MV-4-11 (cell line): ENCODE data around the gene LTB4R.
"Not testable (repeated sequence)": the region's sequence is repeated elsewhere in the genome, so short reads cannot be mapped to it uniquely, and the experiment has no call there.

Source experiments
- DNase-seq: peaks from one replicate; lab custom pipeline; 2025; lab: John Stamatoyannopoulos, UW

The LTB4R gene

DNA sequence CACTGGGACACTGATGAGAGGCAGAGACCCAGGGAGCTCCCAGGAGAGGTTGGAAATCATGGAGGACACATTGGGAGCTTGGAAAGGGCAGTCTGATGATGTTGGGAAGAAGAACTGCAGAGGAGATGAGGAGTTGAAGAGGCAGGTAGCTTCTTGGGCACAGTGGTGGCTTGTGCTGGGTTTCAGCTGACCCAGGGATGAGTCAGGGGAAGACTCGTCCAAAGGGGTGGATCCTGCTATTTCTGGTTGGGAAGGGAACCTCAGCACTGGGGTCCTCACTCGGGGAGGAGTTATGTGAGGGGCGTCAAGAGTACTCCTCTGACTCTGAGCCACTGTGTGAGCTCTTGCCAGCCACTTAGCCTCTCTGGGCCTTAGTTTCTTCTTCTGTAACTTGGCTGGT, 12.0 kb downstream of the LTB4R start:
- DNase-seq = no peak

- no peak for DNase-seq
These were observed 12.7 kb downstream of the LTB4R start for GRCh38 chr14:24324024-24324423.

GRCh38 chr14:24325041-24325530, 13.8 kb downstream of the LTB4R start:
- no peak for DNase-seq

- no peak for DNase-seq
These were observed 14.7 kb downstream of the LTB4R start for GRCh38 chr14:24325963-24326362.

DNA sequence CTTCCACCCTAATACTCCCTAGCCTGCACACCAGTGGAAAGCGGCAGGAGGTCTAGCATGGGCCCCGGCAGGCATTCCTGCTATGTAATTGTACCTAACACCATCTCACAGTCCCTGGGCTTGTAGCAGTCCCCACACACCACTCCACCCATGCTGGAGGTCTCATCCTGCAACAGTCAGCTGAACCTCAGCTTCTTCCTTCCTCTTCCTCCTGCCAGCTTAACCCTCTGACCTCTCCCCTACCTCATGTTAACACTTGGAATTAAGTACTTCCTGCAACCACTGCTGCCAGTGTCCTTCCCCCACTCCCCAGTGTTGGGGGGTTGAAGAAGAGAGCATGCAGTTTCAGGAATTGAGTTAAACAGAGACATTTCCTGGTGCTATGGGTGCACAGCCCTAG, 16.0 kb downstream of the LTB4R start:
- DNase-seq = peak; percentile 87

- DNase-seq = not testable (repeated sequence)
These were observed 16.6 kb downstream of the LTB4R start for GRCh38 chr14:24327914-24328313.

DNA sequence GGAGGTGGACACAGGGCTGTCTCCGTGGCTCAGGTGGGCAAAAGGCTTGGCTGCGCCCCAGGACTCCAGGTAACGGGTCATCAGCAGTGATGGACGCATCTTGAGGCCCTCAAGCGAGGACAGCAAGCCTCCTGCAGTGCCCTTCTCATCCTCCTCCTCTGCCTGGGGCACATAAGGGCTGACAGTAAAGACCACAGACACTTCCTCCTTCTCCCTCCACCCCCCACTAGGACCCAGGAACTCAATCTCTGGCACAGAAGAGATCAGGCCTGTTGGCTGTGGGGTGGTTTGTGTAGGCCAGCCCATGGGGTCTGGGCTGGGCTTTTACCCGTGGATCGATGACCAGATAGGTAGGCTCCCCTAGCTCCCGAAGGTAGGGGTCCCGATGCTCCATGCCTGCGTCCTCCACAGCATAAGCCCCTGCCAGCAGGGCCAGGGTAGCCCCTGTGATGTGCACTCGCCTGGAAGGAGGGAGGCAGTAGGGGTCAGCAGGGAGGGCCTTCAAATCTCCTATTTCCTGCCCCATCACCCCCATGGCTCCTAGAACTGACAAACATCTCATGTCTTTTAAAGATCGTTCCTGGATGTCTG, 17.9 kb downstream of the LTB4R start:
- DNase-seq = peak; percentile 42

DNA sequence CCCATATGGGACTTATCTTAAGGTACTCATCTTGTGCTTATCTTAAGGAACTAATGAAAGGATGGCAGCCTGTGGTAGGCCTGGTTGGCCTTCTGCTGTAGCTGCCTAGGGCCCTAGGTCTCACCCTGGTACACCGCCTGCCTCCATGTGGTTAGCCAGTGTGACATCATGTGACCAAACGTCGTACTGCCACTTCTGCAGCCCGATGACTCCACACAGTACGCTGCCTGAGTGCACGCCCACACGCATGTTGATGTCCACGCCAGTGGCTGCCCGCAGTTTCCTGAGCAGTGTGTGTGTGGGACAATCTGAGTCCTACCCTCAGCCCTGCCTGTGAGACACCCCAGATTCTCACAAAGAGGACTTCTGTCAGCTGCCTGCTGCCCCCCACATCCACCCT, 18.4 kb downstream of the LTB4R start:
- DNase-seq = peak; percentile 92

DNA sequence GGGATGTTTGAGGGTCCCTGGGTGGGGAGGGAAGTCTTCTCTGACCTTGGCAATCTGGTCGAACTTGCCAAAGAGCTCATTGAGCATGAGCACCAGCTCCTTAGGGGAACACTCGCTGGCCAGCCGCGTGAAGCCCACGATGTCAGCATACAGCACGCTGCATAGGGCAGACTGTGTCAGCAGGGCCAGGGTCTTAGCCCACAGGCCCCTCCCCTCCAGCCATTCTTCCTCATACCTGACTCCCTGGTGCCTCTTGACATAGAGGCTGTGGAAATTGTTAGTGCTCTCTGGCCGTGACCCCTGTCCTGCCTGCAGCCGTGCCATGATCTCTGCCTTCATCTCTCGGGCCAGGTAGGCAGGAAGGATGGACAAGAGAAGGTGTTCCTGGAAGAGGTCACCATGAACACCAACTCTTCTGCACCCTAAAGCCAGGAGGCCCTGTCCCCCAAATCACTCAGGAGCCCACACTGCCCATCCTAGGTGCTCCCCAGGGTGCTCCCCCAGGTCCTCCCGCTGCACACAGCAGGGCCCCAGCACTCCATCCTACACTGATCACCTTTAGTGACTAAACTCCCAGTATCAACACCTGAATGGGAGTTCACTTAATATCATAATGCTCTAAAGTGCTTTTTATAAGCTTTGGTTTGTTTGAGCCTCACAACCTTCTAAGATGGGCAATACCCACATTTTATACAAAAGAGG, 19.8 kb downstream of the LTB4R start:
- no peak for DNase-seq

- no peak for DNase-seq
These were observed 20.5 kb downstream of the LTB4R start for GRCh38 chr14:24331731-24332267.

GRCh38 chr14:24332268-24332993, 21.1 kb downstream of the LTB4R start:
- peak; percentile 79 for DNase-seq

DNA sequence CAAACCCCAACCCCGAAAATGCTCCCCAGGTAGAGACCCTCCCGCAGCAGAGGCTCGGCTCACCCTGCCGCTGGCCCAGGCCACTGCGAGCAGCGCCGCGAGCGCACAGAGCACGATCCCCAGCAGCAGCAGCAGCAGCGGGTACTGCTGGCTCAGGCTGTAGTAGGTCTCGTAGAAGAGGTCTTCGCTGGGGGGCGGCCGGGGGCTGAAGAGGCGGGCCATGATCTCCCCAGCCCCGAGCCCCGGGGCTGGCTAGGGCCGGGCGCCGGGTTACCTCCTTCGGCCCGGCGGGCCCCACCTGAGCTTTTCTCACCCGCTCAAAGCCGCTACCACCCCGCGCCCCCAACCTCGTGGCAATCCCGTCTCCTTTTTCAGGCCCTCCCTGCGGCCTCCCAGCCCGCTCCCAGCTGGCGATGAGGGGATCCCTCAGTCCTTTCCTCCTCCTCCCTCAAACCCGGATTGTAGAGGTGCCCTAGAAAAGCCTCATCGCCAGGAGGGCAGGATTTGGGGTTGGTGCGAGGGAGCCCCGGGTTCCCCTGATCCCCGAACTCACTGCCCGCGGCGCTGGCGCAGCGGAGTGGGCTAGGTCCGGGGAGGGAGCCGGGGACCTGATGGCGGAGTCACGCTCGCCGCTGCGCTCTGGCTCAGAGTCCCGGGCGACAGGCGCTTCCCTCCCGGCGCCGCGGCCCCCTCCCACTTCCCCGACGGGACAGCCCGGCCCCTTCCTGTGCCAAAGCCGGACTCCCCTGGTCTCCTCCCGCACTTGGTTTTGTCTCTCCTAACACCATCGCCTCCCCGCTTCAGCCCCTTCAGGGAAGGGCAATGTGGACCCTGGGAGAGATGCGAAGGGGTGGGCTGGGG, 23.4 kb downstream of the LTB4R start, which contains the start of gene ADCY4:
Gene ADCY4, minus strand, starts transcription at position 641 of the 861 bp plus-strand sequence. Its CDS starts 419 bp downstream, at position 222.
- no peak for DNase-seq

- peak; percentile 34 for DNase-seq
These were observed 24.3 kb downstream of the LTB4R start for GRCh38 chr14:24335461-24336171.

- DNase-seq = no peak
These were observed 26.0 kb downstream of the LTB4R start for GRCh38 chr14:24337144-24337823.

GRCh38 chr14:24337824-24338175, 26.5 kb downstream of the LTB4R start:
- DNase-seq = no peak

DNA sequence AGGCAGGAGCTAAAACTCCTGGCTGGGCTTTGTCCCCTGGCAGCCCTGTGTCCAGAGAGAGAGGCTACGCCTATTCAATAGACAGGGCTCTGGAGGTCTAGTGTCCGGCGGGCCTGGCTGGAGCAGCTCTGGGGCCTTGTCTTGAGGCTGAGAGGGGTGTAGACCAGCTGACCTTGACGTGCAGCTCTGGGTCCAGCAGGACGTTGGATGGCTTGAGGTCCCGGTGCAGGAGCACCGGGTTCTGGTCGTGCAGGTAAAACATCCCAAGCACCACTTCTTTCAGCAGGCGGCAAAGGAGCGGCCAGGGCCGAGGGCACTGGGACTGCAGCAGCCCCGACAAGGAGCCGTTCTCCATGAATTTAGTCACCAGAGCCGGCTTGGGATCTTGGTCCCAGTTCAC, 27.5 kb downstream of the LTB4R start:
- no peak for DNase-seq

GRCh38 chr14:24339284-24340151, 28.2 kb downstream of the LTB4R start, which contains the start of gene RIPK3:
Gene RIPK3 (minus strand): TSS chr14:24339991. CDS start chr14:24339826, 165 bp downstream.
- DNase-seq = peak; percentile 52

DNA sequence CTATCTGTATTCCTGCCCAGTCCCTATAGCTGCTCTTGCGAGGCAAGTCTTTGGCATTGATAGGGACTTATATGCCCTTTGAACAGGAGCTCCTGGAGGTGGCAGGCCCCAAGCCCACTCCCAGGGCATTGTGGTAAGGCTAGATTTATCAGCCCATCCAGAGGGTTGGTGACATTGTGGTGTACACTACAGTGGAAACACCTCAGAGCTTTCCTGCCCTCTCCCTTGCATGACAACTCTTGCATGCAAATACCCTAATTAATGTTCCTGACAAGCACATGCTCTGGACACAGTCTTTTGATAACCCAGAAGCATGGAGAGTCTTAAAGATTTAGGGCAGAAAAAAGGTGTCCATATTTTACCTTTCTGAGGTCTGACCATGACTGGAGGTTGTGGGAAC, 29.3 kb downstream of the LTB4R start:
- DNase-seq = no peak

- DNase-seq = no peak
These were observed 31.6 kb downstream of the LTB4R start for GRCh38 chr14:24342889-24343288.
